Natural killer cell (primary cell): ENCODE results near the gene ROBO2. TPM values are rescaled to one million over a fixed set of nuclear protein-coding genes. Genes with fewer than 3 reads are reported as not detected.

ENCODE experiments used
- ATAC-seq, 3 donors: fragments of 150-1000 bp in 2 of 3; fragments of 200-7000 bp in 1 of 3; cut with Tn5 transposase; 1 replicate in 1 of 3; 2 replicates in 2 of 3; pipeline ENCODE4 v1.10.0; 2021; ENCODE audit warnings: mild to moderate bottlenecking in 2 of 3, moderate library complexity in 2 of 3
- DNase-seq, 2 donors: peaks; one replicate each; pipeline versions ENCODE4 v3.0.0 to v3.0.0-alpha.2; 2013 to 2021; ENCODE audit warnings: mixed read lengths in 1 of 2
- H3K27ac ChIP-seq: one replicate; pipeline ENCODE4 v1.5.1; 2013; ENCODE audit warnings: mild to moderate bottlenecking, low read length
- H3K27me3 ChIP-seq: one replicate; pipeline ENCODE4 v1.6.1; 2013; ENCODE audit warnings: low read length; ENCODE audit not compliant: control insufficient read depth, insufficient read depth
- H3K36me3 ChIP-seq: one replicate; pipeline ENCODE4 v1.6.1; 2013; ENCODE audit warnings: low read length; ENCODE audit not compliant: control insufficient read depth, insufficient read depth
- H3K4me1 ChIP-seq: one replicate; pipeline ENCODE4 v1.6.1; 2013; ENCODE audit warnings: low read length; ENCODE audit not compliant: control insufficient read depth, insufficient read depth
- H3K4me3 ChIP-seq: one replicate; pipeline ENCODE4 v1.5.1; 2013; ENCODE audit warnings: low read length
- H3K9me3 ChIP-seq: one replicate; pipeline ENCODE4 v1.6.1; 2013; ENCODE audit warnings: low read length; ENCODE audit not compliant: control insufficient read depth, insufficient read depth
- H3K27ac Mint-ChIP-seq, 2 donors: one replicate each; pipeline ENCODE4 v1.8.0; 2022; ENCODE audit warnings: mild to moderate bottlenecking in 2 of 2, mixed read lengths in 2 of 2, moderate library complexity in 1 of 2
- H3K27me3 Mint-ChIP-seq, 2 donors: one replicate each; pipeline ENCODE4 v1.8.0; 2022; ENCODE audit warnings: low read depth in 2 of 2, mixed read lengths in 2 of 2
- H3K36me3 Mint-ChIP-seq: one replicate; pipeline ENCODE4 v1.8.0; 2022; ENCODE audit warnings: mixed read lengths
- H3K4me1 Mint-ChIP-seq, 2 donors: one replicate each; pipeline ENCODE4 v1.8.0; 2022; ENCODE audit warnings: mixed read lengths in 2 of 2
- H3K4me3 Mint-ChIP-seq: one replicate; pipeline ENCODE4 v1.8.0; 2022; ENCODE audit warnings: mild to moderate bottlenecking, moderate library complexity, mixed read lengths
- H3K9me3 Mint-ChIP-seq, 2 donors: one replicate each; pipeline ENCODE4 v1.8.0; 2022; ENCODE audit warnings: mixed read lengths in 2 of 2
- CTCF ChIP-seq: fragments of 200-600 bp; IDR thresholded peaks from one replicate; pipeline ENCODE4 v1.8.0; 2022; ENCODE audit warnings: antibody characterized with exemption
- WGBS: methylation state at CpG from one replicate; pipeline ENCODE4 v1.1.7; 2013; ENCODE audit warnings: missing lambda C conversion rate; ENCODE audit not compliant: insufficient coverage; 5-methylcytosine and 5-hydroxymethylcytosine counted together
- intact Hi-C: fragments of 100-400 bp; cut with micrococcal nuclease; formaldehyde crosslinking; loops from one replicate; pipeline ENCODE4 v1.14.2; 2022
- total RNA-seq, 4 donors: library from RNA; stranded (reverse); fragments of 120-200 nt in 1 of 4; gene quantifications; one replicate each; pipeline versions ENCODE4 v1.2.3 to v1.2.4, GENCODE V29; 2013 to 2022

ROBO2 gene
- total RNA-seq, 3 donors from 2014 or later (not counting 1 experiment from before 2014, with no cell fraction given): not detected

DNA sequence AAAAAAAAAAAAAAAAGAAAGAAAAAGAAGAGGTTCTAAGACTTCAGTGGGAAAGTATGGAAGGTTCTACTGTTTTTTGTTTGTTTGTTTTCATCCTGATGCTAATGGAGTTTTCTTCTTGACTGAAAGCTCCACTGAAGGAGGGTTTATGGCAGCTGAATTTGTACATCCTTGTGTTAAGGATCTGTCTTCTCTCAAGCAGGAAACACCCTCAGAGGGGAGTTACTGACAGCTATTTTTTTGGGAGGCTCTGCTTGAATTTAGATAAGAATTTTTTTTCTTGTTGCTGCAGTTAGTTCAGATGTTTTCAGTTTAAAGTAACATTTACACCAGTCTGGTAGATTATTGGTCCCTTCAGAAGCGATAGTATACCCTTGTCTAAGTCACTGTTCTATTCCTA is 325.3 kb downstream of the ROBO2 start:
- DNase-seq (no peak), ATAC-seq (no peak)
- TF ChIP-seq CTCF: no peak
- H3K27me3 ChIP-seq: no peaks in the 10 kb centered on the region
- peaks cover 10 to 16% of the 10 kb centered on the region in 2 donors for H3K9me3 Mint-ChIP-seq
- H3K4me3 Mint-ChIP-seq: no peak overlapping the region
- no peak overlapping the region for H3K27ac ChIP-seq
- WGBS: 83% methylated on average over 1 of the region's 1 CpG
- no peak overlapping the region for H3K4me3 ChIP-seq
- H3K36me3 ChIP-seq: no peaks in the 10 kb centered on the region
- peaks cover 6% of the 10 kb centered on the region for H3K36me3 Mint-ChIP-seq
- no peaks in the 10 kb centered on the region for H3K27me3 Mint-ChIP-seq
- H3K27ac Mint-ChIP-seq: no peak overlapping the region
- H3K9me3 ChIP-seq: no peaks in the 10 kb centered on the region
- intact Hi-C loops: no loop called here
- H3K4me1 Mint-ChIP-seq: no peaks in the 10 kb centered on the region
- no peaks in the 10 kb centered on the region for H3K4me1 ChIP-seq

DNA sequence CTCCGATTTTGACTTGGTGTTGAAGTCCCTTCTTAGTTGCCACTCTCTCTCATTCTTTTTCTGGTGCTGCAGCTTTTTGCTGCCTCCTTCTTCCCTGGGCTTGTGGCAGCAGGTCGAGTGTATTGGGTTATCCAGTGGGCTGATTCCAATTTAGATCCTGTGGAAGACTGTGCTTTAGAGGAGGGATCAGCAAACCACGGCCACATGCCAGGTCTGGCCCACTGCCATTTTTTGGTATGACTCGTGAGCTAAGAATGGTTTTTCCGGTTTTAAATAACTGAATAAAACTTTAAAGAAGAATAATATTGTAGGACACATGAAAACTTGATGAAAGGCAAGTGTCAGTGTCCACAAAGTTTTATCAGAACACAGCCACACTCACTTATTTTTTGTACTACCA is 330.5 kb downstream of the ROBO2 start:
- Mint-ChIP-seq H3K4me1 (no peaks in the 10 kb centered on the region), H3K9me3 (peaks cover 6 to 8% of the 10 kb centered on the region in 2 donors), H3K4me3 (no peak overlapping the region), H3K27me3 (no peaks in the 10 kb centered on the region), H3K36me3 (no peaks in the 10 kb centered on the region), H3K27ac (no peak overlapping the region)
- WGBS: 58% methylated on average over 5 of the region's 5 CpGs
- DNase-seq (no peak), ATAC-seq (no peak)
- Histone ChIP-seq H3K27ac (no peak overlapping the region), H3K36me3 (no peaks in the 10 kb centered on the region), H3K4me3 (no peak overlapping the region), H3K27me3 (no peaks in the 10 kb centered on the region), H3K9me3 (no peaks in the 10 kb centered on the region), H3K4me1 (no peaks in the 10 kb centered on the region)
- intact Hi-C loops: no loop called here
- TF ChIP-seq CTCF: no peak

DNA sequence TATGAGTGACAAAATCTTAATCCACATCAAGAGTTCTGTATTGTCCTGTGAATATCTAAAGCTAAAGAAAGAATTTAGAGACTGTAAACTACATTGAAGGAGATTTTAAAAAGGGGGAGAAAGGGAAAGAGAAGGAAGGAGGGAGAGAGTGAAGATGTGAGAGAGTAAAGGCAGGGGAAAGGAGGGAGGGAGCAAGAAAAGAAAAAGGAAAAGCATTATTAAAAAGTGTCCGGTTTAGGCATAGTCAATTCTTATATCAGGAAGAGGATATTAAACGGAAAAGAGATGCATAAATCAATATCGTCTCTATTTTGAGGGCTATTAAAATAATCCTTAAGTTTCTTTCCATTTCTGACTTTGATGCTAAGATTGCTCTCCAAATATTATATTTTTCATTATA is 332.1 kb downstream of the ROBO2 start:
- intact Hi-C loops: no loop called here
- no peak for ATAC-seq

More for the DNA sequence above, 332.1 kb downstream of the ROBO2 start:
- H3K4me1 ChIP-seq: no peaks in the 10 kb centered on the region
- Mint-ChIP-seq H3K4me1 (no peaks in the 10 kb centered on the region), H3K4me3 (no peak overlapping the region), H3K36me3 (no peaks in the 10 kb centered on the region), H3K27ac (no peak overlapping the region), H3K27me3 (no peaks in the 10 kb centered on the region), H3K9me3 (peaks cover 5 to 9% of the 10 kb centered on the region in 2 donors)
- H3K36me3 ChIP-seq: no peaks in the 10 kb centered on the region
- H3K9me3 ChIP-seq: no peaks in the 10 kb centered on the region
- H3K27me3 ChIP-seq: no peaks in the 10 kb centered on the region
- DNase-seq: no peak
- no peak overlapping the region for H3K4me3 ChIP-seq
- TF ChIP-seq CTCF: no peak
- WGBS: 55% methylated on average over 1 of the region's 3 CpGs
- no peak overlapping the region for H3K27ac ChIP-seq
